HG02763 (cell line): Measurements from ENCODE around the gene PRICKLE2.

ENCODE experiments used
- ATAC-seq: cut with Tn5 transposase; IDR thresholded peaks from one replicate; pipeline ENCODE4 v1.9.1; 2021; ENCODE audit warnings: mild to moderate bottlenecking, moderate library complexity; ENCODE audit not compliant: unreplicated experiment

PRICKLE2 gene

GRCh38 chr3:64220161-64220914 lies 4.9 kb downstream of the PRICKLE2 start:
- ATAC-seq = no peak

- ATAC-seq = no peak
These were observed 6.5 kb downstream of the PRICKLE2 start for GRCh38 chr3:64218746-64219145.

GRCh38 chr3:64218329-64218728 lies 6.9 kb downstream of the PRICKLE2 start:
- ATAC-seq = no peak

GRCh38 chr3:64216274-64217147 lies 8.8 kb downstream of the PRICKLE2 start:
- ATAC-seq = no peak

GRCh38 chr3:64215559-64215958 lies 9.7 kb downstream of the PRICKLE2 start:
- ATAC-seq = no peak

GRCh38 chr3:64215103-64215502 lies 10.2 kb downstream of the PRICKLE2 start:
- no peak for ATAC-seq

GRCh38 chr3:64214381-64215018 lies 10.8 kb downstream of the PRICKLE2 start:
- ATAC-seq = no peak

- no peak for ATAC-seq
These were observed 11.3 kb downstream of the PRICKLE2 start for GRCh38 chr3:64213962-64214379.

- no peak for ATAC-seq
These were observed 11.9 kb downstream of the PRICKLE2 start for GRCh38 chr3:64213224-64213878.

- ATAC-seq = no peak
These were observed 15.2 kb downstream of the PRICKLE2 start for GRCh38 chr3:64209866-64210621.

GRCh38 chr3:64207289-64208080 lies 17.8 kb downstream of the PRICKLE2 start:
- no peak for ATAC-seq

GRCh38 chr3:64203969-64204908 lies 21.0 kb downstream of the PRICKLE2 start:
- no peak for ATAC-seq

GRCh38 chr3:64203216-64203615 lies 22.1 kb downstream of the PRICKLE2 start:
- ATAC-seq = no peak

GRCh38 chr3:64199932-64200331 lies 25.3 kb downstream of the PRICKLE2 start:
- ATAC-seq = no peak

- ATAC-seq = no peak
These were observed 28.9 kb downstream of the PRICKLE2 start for GRCh38 chr3:64196236-64196929.

GRCh38 chr3:64195789-64196188 lies 29.5 kb downstream of the PRICKLE2 start:
- no peak for ATAC-seq

GRCh38 chr3:64191822-64192221 lies 33.4 kb downstream of the PRICKLE2 start:
- no peak for ATAC-seq
